ENCODE measurements around the gene S100A7A. TPM values are rescaled to one million over a fixed set of nuclear protein-coding genes. Genes with fewer than 3 reads are reported as not detected.

The S100A7A gene
- total RNA-seq, 6 experiments from 2014 or later = not detected

DNA sequence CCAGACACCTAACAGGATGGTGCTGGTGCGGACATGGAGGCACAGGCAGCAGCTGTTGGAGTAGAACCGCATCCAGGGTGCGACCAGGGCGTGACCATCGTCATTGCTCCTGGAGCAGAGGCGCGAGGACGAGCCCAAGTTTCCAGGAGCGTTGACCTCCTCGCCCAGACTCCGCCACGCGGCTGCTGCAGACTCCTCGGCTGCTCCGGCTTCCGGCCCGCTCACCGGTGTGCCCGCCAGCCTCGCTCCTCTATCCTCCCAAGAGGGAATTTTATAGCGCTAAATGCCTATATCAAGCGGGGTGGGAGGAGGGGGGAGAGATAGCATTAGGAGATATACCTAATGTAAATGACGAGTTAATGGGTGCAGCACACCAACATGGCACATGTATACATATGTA is 35.6 kb upstream of the S100A7A start:
- Histone ChIP-seq H3K4me1 (no peaks in the 10 kb centered on the region), H3K27ac (no peak overlapping the region), H3K9me3 (no peaks in the 10 kb centered on the region), H3K36me3 (no peaks in the 10 kb centered on the region), H3K27me3 (no peaks in the 10 kb centered on the region), H3K4me3 (no peak overlapping the region)
- no peak for TF ChIP-seq POLR2A (IDR thresholded peaks at IDR 0.05)
- TF ChIP-seq, protein P1, sequence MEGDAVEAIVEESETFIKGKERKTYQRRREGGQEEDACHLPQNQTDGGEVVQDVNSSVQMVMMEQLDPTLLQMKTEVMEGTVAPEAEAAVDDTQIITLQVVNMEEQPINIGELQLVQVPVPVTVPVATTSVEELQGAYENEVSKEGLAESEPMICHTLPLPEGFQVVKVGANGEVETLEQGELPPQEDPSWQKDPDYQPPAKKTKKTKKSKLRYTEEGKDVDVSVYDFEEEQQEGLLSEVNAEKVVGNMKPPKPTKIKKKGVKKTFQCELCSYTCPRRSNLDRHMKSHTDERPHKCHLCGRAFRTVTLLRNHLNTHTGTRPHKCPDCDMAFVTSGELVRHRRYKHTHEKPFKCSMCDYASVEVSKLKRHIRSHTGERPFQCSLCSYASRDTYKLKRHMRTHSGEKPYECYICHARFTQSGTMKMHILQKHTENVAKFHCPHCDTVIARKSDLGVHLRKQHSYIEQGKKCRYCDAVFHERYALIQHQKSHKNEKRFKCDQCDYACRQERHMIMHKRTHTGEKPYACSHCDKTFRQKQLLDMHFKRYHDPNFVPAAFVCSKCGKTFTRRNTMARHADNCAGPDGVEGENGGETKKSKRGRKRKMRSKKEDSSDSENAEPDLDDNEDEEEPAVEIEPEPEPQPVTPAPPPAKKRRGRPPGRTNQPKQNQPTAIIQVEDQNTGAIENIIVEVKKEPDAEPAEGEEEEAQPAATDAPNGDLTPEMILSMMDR (IDR thresholded peaks at IDR 0.05) = no peak
- 60% methylated on average over 2 of the region's 23 CpGs for WGBS (ENCODE audit: insufficient coverage, low coverage, low lambda C conversion rate, missing lambda C conversion rate)
- DNase-seq (no peak), ATAC-seq (no peak)
- intact Hi-C loops (cut with DNase I) = no loop called here

DNA sequence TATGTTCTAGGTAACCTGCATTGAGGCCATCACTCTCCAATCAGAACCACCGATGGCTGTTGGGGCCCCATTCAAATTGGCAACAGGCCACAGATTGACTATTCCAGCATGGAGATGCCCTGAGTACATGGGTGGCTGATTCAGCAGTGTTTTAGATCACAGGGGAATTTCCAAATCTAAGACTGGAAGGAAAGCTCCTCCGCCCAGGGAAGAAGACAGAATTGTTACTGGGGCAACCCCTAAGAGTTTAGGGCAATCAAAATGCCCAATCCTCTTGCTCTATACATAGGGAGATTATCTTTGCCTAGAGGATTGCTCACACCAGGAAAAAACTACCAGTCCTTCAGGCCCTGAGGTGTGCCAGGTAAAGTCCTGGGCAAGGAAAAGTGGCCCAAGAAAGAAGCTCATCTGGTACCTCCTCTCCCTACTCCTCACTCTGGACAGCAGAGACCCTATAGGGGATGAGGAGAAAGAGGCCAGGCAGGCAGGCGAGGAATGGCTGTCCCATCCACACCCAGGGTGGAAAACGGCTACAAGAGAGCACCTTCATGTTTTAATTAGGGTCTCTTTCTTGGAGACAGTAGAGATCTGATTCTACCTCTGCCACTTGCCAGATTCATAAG is 31.3 kb upstream of the S100A7A start:
- intact Hi-C loops (cut with DNase I) = no loop called here
- H3K4me3 ChIP-seq = no peak overlapping the region
- 44% methylated on average over 4 of the region's 4 CpGs for WGBS (ENCODE audit: insufficient coverage, low coverage, low lambda C conversion rate, missing lambda C conversion rate)
- no peaks in the 10 kb centered on the region for H3K36me3 ChIP-seq
- no peaks in the 10 kb centered on the region for H3K4me1 ChIP-seq
- ATAC-seq (no peak), DNase-seq (peak in 1 of 3 donors; percentile 37)
- H3K9me3 ChIP-seq = no peaks in the 10 kb centered on the region
- no peaks in the 10 kb centered on the region for H3K27me3 ChIP-seq
- TF ChIP-seq, protein P1 (IDR thresholded peaks at IDR 0.05) = no peak
- no peak for TF ChIP-seq POLR2A (IDR thresholded peaks at IDR 0.05)
- no peak overlapping the region for H3K27ac ChIP-seq

DNA sequence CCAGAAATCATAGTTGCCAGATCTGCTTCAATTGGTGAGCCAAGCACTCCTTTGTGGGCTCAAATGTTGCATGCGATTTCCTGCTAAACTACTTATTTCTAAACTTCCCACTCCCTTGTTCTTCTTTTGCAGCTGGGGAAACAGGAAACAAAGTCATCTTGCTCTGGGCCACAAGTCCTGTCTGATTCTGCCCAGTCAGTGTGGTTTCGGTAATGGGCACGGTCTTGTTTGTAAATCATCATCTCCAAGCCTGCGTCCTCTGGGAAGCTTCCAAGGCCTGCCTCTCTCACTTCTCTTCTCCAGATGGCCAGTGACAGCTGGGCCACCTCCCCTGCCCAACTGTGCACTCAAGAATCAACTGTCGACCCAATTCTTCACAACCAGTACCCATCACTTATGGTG is 29.8 kb upstream of the S100A7A start:
- peak; percentile 42 to 59 (median 54) for ATAC-seq
- H3K27me3 ChIP-seq = no peaks in the 10 kb centered on the region
- intact Hi-C loops (cut with DNase I) = no loop called here
- peak in 1 of 3 donors; percentile 59 for DNase-seq
- no peak overlapping the region for H3K27ac ChIP-seq
- no peak for TF ChIP-seq POLR2A (IDR thresholded peaks at IDR 0.05)
- TF ChIP-seq, protein P1 (IDR thresholded peaks at IDR 0.05) = no peak
- H3K36me3 ChIP-seq = no peaks in the 10 kb centered on the region
- H3K4me1 ChIP-seq = no peaks in the 10 kb centered on the region
- 36% methylated on average over 4 of the region's 5 CpGs for WGBS (ENCODE audit: insufficient coverage, low coverage, low lambda C conversion rate, missing lambda C conversion rate)
- no peaks in the 10 kb centered on the region for H3K9me3 ChIP-seq
- no peak overlapping the region for H3K4me3 ChIP-seq

DNA sequence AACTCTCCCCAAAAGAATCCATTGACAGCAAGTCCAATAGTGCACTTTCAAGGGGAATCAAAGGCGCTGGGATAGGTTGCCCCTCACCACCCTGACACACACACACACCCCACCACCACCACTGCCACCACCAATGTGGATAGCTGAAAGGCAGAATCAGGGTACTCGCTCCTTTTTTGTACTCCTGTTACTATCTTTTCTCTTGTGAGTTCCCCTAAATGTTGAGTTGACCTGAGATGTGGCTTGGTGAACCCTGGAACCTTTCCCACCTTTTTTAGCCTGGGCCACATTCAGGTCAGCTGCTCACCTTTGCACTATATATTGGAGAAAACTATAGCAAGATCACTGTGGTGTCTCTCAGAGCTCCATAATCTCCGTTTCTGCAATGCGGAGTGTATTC is 29.3 kb upstream of the S100A7A start:
- WGBS (ENCODE audit: insufficient coverage, low coverage, low lambda C conversion rate, missing lambda C conversion rate) = 56% methylated on average over 4 of the region's 4 CpGs
- intact Hi-C loops (cut with DNase I) = no loop called here

More for the DNA sequence above, 29.3 kb upstream of the S100A7A start:
- no peaks in the 10 kb centered on the region for H3K36me3 ChIP-seq
- TF ChIP-seq POLR2A (IDR thresholded peaks at IDR 0.05) = no peak
- TF ChIP-seq, protein P1 (IDR thresholded peaks at IDR 0.05) = no peak
- ATAC-seq (no peak), DNase-seq (no peak)
- H3K27me3 ChIP-seq = no peaks in the 10 kb centered on the region
- H3K9me3 ChIP-seq = no peaks in the 10 kb centered on the region
- H3K4me3 ChIP-seq = no peak overlapping the region
- no peak overlapping the region for H3K27ac ChIP-seq
- H3K4me1 ChIP-seq = no peaks in the 10 kb centered on the region
